ENCODE results near the gene GALNTL6.

The GALNTL6 gene

GRCh38 chr4:173001571-173001970 lies 1188.4 kb downstream of the GALNTL6 start:
- TF ChIP-seq, protein P1, sequence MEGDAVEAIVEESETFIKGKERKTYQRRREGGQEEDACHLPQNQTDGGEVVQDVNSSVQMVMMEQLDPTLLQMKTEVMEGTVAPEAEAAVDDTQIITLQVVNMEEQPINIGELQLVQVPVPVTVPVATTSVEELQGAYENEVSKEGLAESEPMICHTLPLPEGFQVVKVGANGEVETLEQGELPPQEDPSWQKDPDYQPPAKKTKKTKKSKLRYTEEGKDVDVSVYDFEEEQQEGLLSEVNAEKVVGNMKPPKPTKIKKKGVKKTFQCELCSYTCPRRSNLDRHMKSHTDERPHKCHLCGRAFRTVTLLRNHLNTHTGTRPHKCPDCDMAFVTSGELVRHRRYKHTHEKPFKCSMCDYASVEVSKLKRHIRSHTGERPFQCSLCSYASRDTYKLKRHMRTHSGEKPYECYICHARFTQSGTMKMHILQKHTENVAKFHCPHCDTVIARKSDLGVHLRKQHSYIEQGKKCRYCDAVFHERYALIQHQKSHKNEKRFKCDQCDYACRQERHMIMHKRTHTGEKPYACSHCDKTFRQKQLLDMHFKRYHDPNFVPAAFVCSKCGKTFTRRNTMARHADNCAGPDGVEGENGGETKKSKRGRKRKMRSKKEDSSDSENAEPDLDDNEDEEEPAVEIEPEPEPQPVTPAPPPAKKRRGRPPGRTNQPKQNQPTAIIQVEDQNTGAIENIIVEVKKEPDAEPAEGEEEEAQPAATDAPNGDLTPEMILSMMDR (IDR thresholded peaks at IDR 0.05; ENCODE audit: borderline replicate concordance, insufficient read depth, low read depth, low read length), result no peak
- H3K4me3 ChIP-seq (ENCODE audit: low read depth, low read length), result no peak overlapping the region

- H3K4me3 ChIP-seq (ENCODE audit: low read depth, low read length), result no peak overlapping the region
- TF ChIP-seq, protein P1 (IDR thresholded peaks at IDR 0.05; ENCODE audit: borderline replicate concordance, insufficient read depth, low read depth, low read length), result no peak
Observed at GRCh38 chr4:173002830-173003561, 1189.8 kb downstream of the GALNTL6 start.

GRCh38 chr4:173005912-173006633 lies 1192.9 kb downstream of the GALNTL6 start:
- H3K4me3 ChIP-seq (ENCODE audit: low read depth, low read length), result no peak overlapping the region
- TF ChIP-seq, protein P1 (IDR thresholded peaks at IDR 0.05; ENCODE audit: borderline replicate concordance, insufficient read depth, low read depth, low read length), result no peak

DNA sequence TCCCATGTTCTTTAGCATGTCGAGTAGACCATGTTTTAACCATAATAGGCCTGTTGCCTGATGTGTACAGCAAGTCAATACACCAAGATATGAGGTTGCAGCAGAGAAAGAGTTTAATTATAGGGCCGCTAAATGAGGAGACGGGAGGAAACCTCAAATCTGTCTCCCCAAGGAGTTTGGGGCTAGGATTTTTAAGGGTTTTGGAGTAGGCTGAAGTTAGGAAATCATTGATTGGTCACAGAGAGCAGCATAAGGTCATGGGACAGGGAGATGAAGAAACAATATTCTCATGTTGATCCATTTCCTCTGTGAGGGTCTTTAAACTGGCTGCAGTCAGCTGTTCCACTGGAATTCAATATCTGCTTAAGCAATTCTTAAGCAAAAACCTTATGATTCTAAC lies 1195.2 kb downstream of the GALNTL6 start:
- no peak overlapping the region for H3K4me3 ChIP-seq (ENCODE audit: low read depth, low read length)
- TF ChIP-seq, protein P1 (IDR thresholded peaks at IDR 0.05; ENCODE audit: borderline replicate concordance, insufficient read depth, low read depth, low read length), result no peak

GRCh38 chr4:173009129-173009823 lies 1196.1 kb downstream of the GALNTL6 start:
- TF ChIP-seq, protein P1 (IDR thresholded peaks at IDR 0.05; ENCODE audit: borderline replicate concordance, insufficient read depth, low read depth, low read length), result no peak
- no peak overlapping the region for H3K4me3 ChIP-seq (ENCODE audit: low read depth, low read length)

DNA sequence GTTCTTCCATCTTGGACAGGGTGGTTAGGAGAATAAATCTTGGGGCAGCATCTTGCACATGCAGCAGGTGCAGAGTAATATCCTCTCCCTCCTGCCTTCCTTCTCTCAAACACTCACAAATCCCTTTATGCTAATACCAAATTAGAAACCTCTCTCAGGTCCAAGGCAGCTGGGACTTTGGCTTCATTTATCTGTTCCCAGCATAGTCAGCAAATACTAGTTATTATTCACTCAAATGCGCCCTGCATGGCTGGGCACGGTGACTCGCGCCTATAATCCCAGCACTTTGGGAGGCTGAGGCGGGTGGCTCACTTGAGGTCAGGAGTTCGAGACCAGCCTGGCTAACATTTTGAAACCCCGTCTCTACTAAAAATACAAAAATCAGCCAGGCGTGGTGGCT lies 1199.4 kb downstream of the GALNTL6 start:
- H3K4me3 ChIP-seq (ENCODE audit: low read depth, low read length), result no peak overlapping the region
- TF ChIP-seq, protein P1 (IDR thresholded peaks at IDR 0.05; ENCODE audit: borderline replicate concordance, insufficient read depth, low read depth, low read length), result no peak
